Brain pericyte (primary cell): ENCODE measurements around the gene HAVCR2.
A peak's percentile ranks its signal among the peaks of the same experiment; 100 is the strongest.

ENCODE experiments used
- DNase-seq: peaks from one replicate; pipeline ENCODE4 v3.0.0-alpha.2; 2012; ENCODE audit warnings: low read depth, low spot score

The HAVCR2 gene

DNA sequence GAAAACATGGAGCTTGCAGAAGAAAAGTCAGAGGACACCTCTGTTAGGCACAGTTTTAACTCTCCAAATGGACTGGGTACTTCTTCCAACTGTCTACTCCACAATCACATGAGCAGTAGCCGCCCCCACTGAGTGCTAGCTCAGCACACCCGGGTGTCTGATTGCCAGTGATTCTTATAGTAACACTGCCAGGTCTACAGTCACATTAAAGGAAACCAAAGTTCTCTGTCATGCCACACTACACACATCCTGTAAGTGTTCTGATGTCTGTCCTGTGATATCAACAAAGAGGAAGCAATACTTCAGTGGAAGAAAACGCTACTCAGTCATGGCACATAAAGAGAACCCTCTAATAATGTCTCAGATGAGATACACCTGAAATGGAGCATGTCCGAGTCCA is at the start of gene HAVCR2:
HAVCR2 (minus strand) TSS at position 69 of the 400 bp plus-strand sequence; CDS start at position 8, 61 bp downstream.
- DNase-seq, result no peak

- no peak for DNase-seq
Measured at GRCh38 chr5:157157293-157157891, 48.5 kb upstream of the HAVCR2 start.

- no peak for DNase-seq
Measured at GRCh38 chr5:157155297-157155696, 46.5 kb upstream of the HAVCR2 start.

- DNase-seq, result no peak
Measured at GRCh38 chr5:157150995-157151394, 42.2 kb upstream of the HAVCR2 start.

GRCh38 chr5:157148734-157149615 is 40.1 kb upstream of the HAVCR2 start:
- no peak for DNase-seq

DNA sequence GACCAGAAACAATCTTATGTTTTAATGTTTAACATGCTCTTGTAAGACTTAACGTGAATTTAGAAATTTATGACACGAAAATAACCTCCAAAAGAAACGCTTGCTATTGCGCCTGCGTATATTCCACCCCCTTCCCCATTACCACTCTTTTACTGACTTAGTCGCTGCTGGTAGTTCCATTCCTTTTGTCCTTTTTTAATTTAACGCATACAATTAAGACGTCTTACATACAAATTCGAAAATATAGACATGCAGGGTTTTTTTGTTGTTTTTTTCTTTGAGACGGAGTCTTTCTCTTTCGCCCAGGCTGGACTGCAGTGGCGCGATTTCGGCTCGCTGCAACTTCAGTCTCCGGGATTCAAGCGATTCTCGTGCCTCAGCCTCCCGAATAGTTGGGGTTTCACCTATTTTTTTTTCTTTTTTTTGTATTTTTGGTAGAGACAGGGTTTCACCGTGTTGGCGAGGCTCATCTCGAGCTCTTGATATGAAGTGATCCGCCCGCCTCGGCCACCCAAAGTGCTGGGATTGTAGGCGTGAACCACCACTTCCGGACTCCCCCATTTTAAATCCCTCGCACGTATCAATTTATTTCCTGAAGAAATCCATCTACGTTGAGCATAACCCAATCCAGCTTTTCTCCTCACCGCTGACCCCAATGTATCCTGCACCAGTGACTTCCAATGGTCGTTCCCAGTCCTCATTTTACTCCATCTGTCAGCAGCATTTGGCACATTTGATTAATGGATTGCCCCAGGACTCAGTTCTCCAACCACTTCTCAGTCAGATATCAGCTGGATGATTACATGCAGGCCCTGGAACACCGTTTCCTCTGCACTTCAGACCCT is 34.5 kb upstream of the HAVCR2 start:
- no peak for DNase-seq

DNA sequence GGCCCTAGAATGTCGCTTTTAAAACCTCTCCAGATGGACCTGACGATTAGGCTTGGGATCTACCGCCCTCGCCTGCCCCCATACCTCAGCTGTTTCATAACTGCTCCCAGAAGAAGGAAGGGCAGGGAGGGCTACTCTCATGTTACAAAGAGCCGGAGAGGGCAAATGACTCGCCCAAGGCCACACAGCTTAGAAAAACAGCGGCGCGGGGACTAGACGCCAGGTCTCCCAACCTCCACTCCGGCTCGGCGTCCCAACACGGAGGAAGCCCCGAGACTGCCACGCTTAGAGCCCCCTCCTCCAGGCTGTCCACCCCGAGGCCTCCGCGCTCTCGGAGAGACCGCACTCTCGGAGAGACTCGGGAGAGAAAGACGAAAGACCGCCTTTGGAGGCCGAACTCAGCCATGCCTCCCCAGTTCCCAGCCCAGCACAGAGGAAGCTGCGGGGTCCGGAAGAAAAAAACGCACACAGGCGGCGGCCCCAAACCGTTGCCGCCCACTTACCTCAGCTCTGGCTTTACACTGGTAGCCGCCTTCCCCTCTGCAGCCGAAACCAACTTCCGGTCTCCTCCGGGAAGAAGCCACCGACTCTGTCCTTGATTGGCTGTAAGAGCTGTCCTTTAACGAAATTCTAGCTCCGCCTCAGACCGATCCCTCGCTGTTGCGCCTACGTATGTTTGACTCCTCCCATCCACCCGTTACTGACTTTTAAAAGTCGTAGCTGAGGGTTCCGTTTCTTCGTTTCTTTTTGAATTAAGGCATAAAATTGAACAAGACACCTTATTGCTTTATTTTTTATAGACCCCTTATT is 33.7 kb upstream of the HAVCR2 start, which contains the start of gene MED7:
MED7 (minus strand) TSS at position 549 of the 810 bp plus-strand sequence. CDS start 3,434 bp downstream, outside the sequence.
- DNase-seq, result peak; percentile 91

- DNase-seq, result no peak
Measured at GRCh38 chr5:157137691-157138090, 28.8 kb upstream of the HAVCR2 start.

DNA sequence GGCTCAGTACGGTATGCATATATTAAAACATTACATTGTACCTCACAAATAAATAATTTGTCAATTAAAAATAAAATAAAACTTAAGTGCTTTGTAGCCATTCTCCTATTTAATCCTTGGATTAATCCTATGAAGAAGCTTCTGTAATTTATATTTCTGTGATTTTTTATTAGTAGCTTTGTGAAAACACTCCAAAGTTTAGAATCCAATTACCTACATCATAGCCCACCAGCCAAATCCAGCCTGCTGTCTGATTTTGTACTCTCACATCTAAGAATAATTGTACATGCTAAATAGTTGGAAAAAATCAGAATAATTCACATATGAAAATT is 23.4 kb upstream of the HAVCR2 start:
- DNase-seq, result no peak

- DNase-seq, result no peak
Measured at GRCh38 chr5:157130925-157131324, 22.1 kb upstream of the HAVCR2 start.

DNA sequence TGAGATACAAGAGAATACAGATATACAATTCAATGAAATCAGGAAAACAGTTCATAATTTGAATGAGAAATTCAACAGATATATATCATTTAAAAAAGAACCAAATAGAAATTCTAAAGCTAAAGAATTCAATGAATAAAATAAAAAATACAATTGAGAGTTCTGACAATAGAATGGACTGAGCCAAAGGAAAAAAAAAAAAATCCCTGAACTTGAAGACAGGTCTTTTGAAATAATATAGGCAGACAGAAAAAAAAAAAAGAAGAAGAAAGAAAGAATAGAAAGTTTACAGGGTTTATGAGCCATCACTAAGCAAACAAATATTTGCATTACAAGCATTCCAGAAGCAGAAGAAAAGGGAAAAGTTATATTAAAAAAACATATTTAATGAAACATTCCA is 12.9 kb upstream of the HAVCR2 start:
- DNase-seq, result no peak

- no peak for DNase-seq
Measured at GRCh38 chr5:157120102-157120501, 11.3 kb upstream of the HAVCR2 start.

- DNase-seq, result no peak
Measured at GRCh38 chr5:157116483-157116954, 7.7 kb upstream of the HAVCR2 start.

DNA sequence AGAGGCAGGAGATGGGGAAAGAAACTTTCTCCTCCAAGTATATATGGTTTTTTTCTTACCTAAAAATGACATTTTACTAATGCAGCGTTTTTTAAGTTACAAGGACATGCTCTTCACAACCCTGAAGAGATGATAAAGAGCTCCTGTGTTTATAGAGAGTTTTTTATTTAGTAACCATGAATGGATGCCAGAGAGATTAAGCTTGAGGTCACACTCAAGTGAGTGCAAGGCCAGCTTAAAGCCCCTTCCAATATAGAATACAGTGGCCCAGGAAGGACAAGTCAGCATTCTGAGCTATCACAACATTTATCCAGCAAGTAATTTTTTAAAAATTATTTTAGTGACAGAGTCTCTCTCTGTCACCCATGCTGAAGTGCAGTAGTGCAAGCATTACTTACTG is 6.7 kb upstream of the HAVCR2 start:
- no peak for DNase-seq

- no peak for DNase-seq
Measured at GRCh38 chr5:157115012-157115411, 6.2 kb upstream of the HAVCR2 start.

- no peak for DNase-seq
Measured at GRCh38 chr5:157113002-157113401, 4.2 kb upstream of the HAVCR2 start.

GRCh38 chr5:157109744-157110143 is 900 bp upstream of the HAVCR2 start:
- no peak for DNase-seq

DNA sequence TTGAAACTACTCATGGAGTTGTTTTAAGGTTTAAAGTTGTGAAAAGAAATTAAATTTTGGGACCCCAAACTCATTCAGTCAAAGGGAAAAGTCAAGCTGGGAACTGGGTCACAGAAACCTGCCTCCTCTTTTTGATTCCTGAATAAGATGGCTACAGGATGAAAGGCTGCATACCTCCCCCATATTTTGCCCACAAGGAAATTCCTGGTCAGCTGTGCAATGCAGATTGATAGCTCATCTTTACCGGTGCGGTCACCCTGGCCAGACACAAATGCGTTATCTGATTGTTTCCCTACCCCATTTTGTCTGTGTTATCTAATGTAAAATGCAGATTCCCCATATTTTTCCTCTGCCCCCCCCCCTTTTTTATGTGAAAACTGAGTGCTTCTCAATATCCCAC is 1.3 kb downstream of the HAVCR2 start:
- no peak for DNase-seq

DNA sequence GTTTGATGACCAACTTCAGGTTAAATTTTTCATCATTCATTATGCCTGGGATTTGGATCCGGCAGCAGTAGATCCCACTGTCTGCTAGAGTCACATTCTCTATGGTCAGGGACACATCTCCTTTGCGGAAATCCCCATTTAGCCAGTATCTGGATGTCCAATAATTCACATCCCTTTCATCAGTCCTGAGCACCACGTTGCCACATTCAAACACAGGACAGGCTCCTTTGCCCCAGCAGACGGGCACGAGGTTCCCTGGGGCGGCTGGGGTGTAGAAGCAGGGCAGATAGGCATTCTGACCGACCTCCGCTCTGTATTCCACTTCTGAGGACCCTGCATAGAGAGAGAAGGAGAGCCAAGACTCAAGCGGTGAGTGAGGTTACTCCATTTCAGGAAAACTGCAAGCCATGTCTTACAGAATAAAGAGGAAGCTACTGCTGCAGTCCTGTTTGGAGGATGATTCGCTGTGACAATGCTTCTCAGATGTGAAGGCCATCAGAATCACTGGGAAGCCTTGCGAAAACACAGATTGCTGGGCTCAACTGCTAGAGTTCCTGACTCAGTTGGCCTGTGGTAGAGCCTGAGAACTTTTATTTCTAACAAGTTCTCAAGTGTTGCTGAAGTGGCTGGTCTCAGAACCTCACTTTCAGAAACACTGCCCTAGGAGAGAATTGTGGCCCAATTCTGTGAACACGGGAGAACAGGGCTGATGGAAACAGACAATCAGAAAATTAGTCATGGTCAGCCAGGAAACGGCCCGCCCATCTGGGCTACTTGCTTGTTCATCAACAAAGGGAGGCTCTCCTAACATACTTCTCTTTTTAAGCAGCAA is 2.0 kb downstream of the HAVCR2 start:
- no peak for DNase-seq

GRCh38 chr5:157100140-157100679 is 8.6 kb downstream of the HAVCR2 start:
- DNase-seq, result no peak
